GM10847 (cell line): ENCODE results near the gene ZBTB22.

Experiments used
- POLR2A ChIP-seq: IDR thresholded peaks from 2 replicates; pipeline ENCODE4 v1.6.1; 2011; ENCODE audit not compliant: insufficient read length; ENCODE audit errors: extremely low read depth

Gene ZBTB22

DNA sequence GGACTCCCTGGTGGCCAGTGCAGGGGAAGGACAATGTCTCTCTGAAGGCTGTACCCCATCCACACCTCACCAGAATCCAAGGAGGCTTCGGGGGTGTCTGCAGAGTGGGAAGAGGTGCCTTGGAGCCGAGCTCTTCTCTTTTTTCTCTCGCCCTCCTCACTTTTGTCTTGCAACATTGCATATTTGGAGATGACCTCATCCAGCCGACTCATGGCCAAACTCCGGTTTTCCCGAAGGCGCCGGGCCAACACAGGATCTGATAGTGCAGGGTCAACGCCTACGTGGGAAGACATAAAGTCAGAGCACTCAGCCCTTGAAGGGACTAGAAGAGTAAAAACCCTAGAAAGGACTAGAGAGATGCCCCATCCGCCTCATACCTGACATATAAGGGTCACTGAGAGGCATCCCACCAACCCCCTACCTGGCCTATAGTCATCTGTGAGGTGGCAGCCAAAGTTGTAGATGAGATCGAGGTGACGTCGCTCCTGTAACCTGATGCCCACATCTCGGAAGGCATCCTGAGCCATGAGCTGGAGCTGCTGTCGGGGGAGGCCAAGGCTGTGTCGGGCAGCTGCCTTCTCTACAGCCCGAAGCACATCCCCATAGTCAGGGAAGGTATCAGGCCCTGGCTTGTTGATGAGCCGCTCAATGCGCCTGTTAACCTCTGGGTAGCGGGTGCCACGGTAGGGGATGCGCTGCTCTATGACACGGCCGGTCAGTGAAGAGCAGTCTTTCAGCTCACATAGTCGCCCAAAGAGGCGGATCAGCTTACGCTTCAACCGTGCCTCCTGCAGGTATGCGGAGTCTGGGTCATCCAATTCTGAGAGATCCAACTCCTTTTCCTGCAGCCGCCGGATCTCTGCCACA lies 3.0 kb upstream of the ZBTB22 start:
- TF ChIP-seq POLR2A, result no peak

DNA sequence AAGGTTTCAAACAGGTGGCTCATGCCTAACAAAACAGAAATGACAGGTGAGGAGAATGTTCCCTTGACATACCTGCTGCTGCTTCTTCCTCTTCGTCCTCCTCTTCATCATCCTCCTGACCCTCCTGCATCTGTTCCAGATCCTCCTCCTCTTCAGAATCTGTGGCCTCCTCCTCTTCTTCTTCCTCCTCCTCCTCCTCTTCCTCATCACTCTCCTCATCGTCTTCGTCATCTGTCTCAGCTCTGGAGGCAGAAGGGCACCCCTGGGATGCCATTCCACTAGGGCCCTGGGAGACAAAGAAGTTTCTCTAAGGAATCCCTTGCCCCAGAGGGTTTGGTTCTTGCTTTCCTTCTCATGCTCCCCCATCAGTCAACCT lies 2.4 kb upstream of the ZBTB22 start:
- no peak for TF ChIP-seq POLR2A

GRCh38 chr6:33318426-33319073 lies 1.0 kb upstream of the ZBTB22 start:
- no peak for TF ChIP-seq POLR2A

- TF ChIP-seq POLR2A, result no peak
These were observed 200 bp downstream of the ZBTB22 start for GRCh38 chr6:33317419-33317668.

GRCh38 chr6:33316603-33317418 lies 733 bp downstream of the ZBTB22 start:
- TF ChIP-seq POLR2A, result no peak

DNA sequence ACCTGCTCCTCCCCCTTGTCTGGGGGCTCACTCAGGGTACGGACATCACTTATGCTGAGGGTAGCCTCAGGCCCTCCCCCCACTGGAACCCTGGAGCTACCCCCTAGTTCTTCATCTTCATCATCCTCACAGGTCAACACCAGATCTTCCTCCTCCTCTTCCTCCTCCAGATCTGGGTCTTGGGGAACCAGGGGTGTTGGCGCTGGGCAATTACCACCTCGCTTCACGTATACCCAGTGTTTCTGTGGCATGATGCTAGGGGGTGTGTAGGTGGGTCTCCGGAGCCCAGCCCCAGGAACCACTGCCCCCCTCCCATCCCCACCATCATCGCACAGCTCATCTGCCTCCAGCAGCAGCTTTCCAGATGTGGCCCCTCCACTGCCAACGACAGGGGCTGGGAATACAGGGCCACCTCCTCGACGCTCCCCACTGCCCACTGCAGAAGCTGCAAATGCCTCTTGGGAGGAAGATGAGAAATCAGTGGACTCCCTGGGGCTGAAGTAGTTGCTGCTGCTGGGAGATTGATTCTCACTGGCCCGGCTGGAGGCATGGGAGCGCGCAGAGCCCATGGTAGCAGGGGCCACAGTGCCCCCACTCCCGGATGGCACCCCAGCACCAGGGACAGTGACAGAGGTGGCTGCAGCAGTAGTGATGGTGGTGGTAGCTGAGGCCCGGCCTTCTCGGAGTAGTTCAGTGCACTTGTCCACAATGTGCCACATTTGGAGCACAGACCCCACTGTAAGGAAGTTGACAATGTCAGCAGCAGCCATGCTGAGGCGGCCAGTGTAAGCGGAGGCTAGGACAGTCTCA lies 1.5 kb downstream of the ZBTB22 start:
- no peak for TF ChIP-seq POLR2A

- no peak for TF ChIP-seq POLR2A
These were observed 2.4 kb downstream of the ZBTB22 start for GRCh38 chr6:33314943-33315792.

DNA sequence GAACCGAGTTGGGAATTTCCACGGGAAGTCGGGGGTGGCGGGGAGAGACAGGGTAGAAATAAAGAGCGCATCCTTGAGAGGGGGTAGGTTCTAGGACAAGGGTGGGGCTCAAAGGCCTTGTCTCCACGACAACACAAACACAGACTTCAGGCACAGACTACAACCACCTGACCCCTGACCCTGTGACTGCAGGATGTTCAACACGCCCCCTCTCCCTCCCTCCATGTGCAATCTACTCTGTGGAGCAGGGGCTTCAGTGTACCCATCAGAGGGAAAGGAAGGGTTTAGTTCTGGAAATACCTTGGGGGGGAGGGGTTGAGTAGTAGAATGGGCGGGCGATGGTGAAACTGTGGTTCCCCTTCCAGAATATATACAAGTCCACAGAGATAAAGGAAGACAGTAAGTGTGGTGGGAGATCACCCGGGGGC lies 3.0 kb downstream of the ZBTB22 start:
- no peak for TF ChIP-seq POLR2A

DNA sequence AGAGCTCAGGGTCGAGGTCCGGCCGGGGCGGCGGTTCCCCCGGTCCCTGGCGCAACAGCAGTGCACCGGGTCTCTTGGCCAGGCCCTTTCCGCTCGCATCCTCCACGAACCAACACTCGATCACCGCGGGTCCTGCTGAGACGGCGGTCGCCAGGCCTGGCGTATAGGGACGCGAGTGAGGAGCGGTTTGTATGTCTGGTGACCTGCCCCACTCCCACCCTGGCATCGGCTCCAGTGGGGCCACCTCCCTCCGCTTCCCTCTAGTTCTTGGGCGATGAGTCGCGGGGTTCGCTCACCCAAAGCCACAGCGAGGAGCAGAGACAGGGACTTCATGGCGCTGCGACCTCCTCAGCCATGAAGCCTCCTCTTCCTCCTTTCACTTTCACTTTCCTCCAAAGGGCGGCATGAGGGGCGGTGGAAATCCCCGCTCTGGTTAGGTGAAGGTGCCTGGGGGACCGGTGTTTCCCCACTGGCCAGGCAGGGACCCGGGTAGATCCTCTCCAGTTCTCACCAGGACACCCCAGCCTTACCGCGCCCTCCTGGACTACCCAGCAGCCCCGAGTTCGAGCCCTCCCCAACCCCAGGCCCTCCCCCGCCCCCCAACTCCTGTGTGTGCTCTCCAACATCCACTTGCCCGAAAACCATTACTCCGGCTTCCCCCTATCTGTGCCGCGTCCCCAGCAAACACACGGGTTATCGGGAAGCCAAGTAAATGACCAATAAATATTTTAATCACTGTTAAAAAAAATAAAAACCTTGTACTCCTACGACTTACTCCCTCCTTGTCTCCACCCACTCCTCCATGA lies 3.6 kb downstream of the ZBTB22 start, which contains the start of gene TAPBP:
Gene TAPBP (minus strand): TSS at position 370 of the 806 bp plus-strand sequence. CDS start 37 bp downstream, at position 333.
- TF ChIP-seq POLR2A, result peak; percentile 73

DNA sequence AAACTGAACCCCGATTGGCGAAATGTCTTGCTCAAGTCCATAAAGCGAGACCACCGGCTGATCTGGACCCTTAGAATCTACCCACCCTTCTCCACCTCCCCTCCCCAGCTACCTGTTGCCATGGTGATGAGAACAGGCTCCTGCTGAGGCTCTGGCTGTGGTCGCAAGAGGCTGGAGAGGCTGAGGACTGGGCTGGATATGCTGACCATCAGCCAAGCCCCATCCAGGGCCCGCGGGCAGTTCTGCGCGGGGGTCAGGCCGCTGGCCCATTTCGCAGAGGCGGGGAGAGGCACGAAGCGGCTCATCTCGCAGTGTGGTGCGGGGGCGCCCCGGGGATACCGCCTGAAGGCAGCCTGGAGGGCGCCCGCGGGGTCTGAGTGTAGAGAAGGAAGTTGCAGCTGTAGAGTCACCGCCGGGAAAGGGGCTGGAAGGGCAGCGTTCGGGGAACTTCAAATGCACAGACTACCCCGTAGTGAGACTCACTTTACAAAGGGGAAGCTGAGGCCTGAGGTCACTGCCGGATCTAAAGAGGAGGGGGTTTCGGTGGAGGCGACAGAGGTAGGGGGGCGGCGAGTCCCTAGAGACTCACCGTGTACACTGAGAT lies 4.3 kb downstream of the ZBTB22 start:
- TF ChIP-seq POLR2A, result no peak

GRCh38 chr6:33312361-33313104 lies 5.0 kb downstream of the ZBTB22 start:
- no peak for TF ChIP-seq POLR2A

DNA sequence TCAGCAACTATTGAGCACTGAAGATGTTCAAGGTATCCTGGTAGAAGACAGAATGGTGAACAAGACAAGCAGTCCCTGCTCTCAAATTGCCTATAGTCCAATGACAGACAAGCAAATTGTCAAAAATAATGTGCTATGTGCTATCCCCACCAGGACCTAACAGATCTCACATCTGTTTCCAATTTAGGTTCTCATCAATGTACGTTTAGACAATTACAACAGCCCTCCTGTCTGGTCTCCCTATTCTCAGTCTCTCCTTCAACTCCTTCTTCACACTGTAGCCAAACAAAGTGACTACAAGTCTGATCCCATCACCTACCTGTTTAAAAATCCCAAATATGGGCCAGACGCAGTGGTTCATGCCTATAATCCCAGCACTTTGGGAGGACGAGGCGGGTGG lies 11.2 kb downstream of the ZBTB22 start:
- TF ChIP-seq POLR2A, result no peak
